ENCODE results near the gene GLO1.

GRCh38 chr6:38639498-38640215, 63.3 kb downstream of the GLO1 start, which contains the start of gene BTBD9:
- TF ChIP-seq CTCF (IDR thresholded peaks at IDR 0.05; ENCODE audit: low read depth, low read length, poor library complexity, severe bottlenecking): no peak
- TF ChIP-seq EZH2phosphoT487 (IDR thresholded peaks at IDR 0.05; ENCODE audit: borderline replicate concordance, low read length): no peak
